Measurements from ENCODE around the gene ADGRF3. TPM values are rescaled to one million over a fixed set of nuclear protein-coding genes. Genes with fewer than 3 reads are reported as not detected.
"Not testable (repeated sequence)": the region's sequence is repeated elsewhere in the genome, so short reads cannot be mapped to it uniquely, and the experiment has no call there.

The ADGRF3 gene
- total RNA-seq, 1 experiment from 2014 or later = not detected

DNA sequence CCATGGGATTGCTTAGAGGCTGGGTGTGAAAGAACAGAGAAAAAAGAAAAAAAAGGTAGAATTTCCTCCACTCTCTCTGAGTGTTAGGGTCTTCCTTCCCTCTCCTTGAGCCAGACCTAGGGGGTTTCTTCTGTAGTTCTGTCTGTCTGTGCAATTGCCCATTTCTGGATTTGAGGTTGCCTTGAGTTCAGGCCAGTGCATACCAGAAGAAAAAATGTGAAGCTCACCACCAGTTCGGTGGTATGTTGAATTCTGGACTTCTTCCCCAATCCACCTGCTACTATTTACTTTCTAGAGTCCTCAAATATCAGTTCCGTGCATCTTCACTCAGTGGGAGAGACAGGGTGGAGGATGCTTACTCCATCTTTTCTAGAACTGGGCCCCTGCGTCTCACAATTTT, 16.0 kb downstream of the ADGRF3 start:
- H3K4me2 ChIP-seq (ENCODE audit: low read length) = peak overlapping the region; percentile 15; the same call in 1 of the 2 replicates
- no peak overlapping the region for H3K27ac ChIP-seq (ENCODE audit: low read depth, low read length)
- CTCF ChIA-PET = interaction anchor here (1.0 to 2.0 kb wide), 4 partner anchors 15 to 137 kb away, joined by 3 to 9 read pairs (median 4); partner anchors contain the start of gene SELENOI
- no peaks in the 10 kb centered on the region for H3K9me2 ChIP-seq (ENCODE audit: insufficient read depth)
- ATAC-seq (no peak), DNase-seq (ENCODE audit: low read depth, low spot score) (no peak)
- BruUV-seq (replicated peaks) = no TSS peak
- H3K9ac ChIP-seq (ENCODE audit: low read length) = no peak overlapping the region
- H3K36me3 ChIP-seq (ENCODE audit: control insufficient read depth in 1 of 2, insufficient read depth in 2 of 2, low read length in 2 of 2) = no peaks in the 10 kb centered on the region
- intact Hi-C loops (cut with micrococcal nuclease) = loop anchor here (2.0 kb wide), 1 partner anchor 96 kb away; no protein-coding TSS in a partner anchor
- peak overlapping the region; percentile 5 for H2AFZ ChIP-seq (ENCODE audit: low read depth, low read length, poor library complexity, severe bottlenecking)
- no peaks in the 10 kb centered on the region for H3K9me3 ChIP-seq (ENCODE audit: control insufficient read depth in 1 of 2, insufficient read depth in 1 of 2, low read depth in 1 of 2, low read length in 2 of 2)
- POLR2A ChIA-PET = no interaction called here
- RAD21 ChIA-PET (ENCODE audit: low non-redundant PET in 1 of 2, low total read pairs in 2 of 2, uncharacterized antibody in 2 of 2, unreplicated experiment in 2 of 2) = interaction anchor here in 1 of 2 experiments (0.6 kb wide), 1 partner anchor 158 kb away, joined by 4 read pairs; no protein-coding TSS in a partner anchor
- H3K27me3 ChIP-seq (ENCODE audit: insufficient read depth, low read length) = no peaks in the 10 kb centered on the region
- H3K4me1 ChIP-seq (ENCODE audit: control insufficient read depth in 1 of 2, insufficient read depth in 2 of 2, low read length in 2 of 2) = peaks cover 4 to 9% of the 10 kb centered on the region in 2 experiments; a peak in 3 of 4 replicates
- no peak for TF ChIP-seq EGR1 (IDR thresholded peaks at IDR 0.05; ENCODE audit: low read depth)
- no peak for TF ChIP-seq ZFX (IDR thresholded peaks at IDR 0.05)
- TF ChIP-seq RAD21 (IDR thresholded peaks at IDR 0.05; ENCODE audit: low read depth) = no peak
- TF ChIP-seq SRF (IDR thresholded peaks at IDR 0.05; ENCODE audit: low read depth) = no peak
- no peak for TF ChIP-seq SIN3A (IDR thresholded peaks at IDR 0.05; ENCODE audit: low read depth)
- TF ChIP-seq, protein P1, sequence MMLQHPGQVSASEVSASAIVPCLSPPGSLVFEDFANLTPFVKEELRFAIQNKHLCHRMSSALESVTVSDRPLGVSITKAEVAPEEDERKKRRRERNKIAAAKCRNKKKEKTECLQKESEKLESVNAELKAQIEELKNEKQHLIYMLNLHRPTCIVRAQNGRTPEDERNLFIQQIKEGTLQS (IDR thresholded peaks at IDR 0.05) = no peak
- no peak for TF ChIP-seq EZH2 (IDR thresholded peaks at IDR 0.05)
- TF ChIP-seq POLR2A (IDR thresholded peaks at IDR 0.05; ENCODE audit: borderline replicate concordance, extremely low read depth, insufficient read depth, insufficient read length) = no peak
- no peak overlapping the region for H3K4me3 ChIP-seq (replicated peaks in 1 of 2; ENCODE audit: low read depth in 1 of 2, low read length in 2 of 2)
- no peaks in the 10 kb centered on the region for H4K20me1 ChIP-seq (ENCODE audit: insufficient read depth)
- H3K79me2 ChIP-seq (ENCODE audit: insufficient read depth, low read length) = no peaks in the 10 kb centered on the region

DNA sequence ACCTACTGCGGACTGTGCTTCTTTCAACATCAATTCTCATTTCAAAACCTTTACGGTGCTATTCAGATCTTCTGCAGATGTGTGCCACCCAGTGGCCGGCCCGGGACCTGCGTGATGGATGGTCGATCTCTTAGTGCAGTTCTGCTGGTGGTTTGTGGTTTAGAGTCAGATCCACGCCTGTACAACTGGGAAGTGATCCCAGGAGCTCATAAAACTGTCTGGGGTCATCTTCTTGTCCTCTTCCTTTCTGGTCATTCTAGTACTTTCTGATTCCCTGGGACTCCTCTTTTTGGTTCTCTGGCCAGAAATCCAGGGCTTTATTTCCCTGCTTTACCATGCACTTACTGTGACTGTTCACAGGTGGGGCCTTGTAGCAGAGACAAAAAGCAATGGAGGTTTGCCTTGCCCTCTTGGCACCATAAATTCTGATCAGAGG, 16.5 kb downstream of the ADGRF3 start:
- Histone ChIP-seq H3K9me2 (ENCODE audit: insufficient read depth) (no peaks in the 10 kb centered on the region), H3K27me3 (ENCODE audit: insufficient read depth, low read length) (no peaks in the 10 kb centered on the region), H3K4me1 (ENCODE audit: control insufficient read depth in 1 of 2, insufficient read depth in 2 of 2, low read length in 2 of 2) (peaks cover 4 to 9% of the 10 kb centered on the region in 2 experiments; a peak in 3 of 4 replicates), H3K4me3 (replicated peaks in 1 of 2; ENCODE audit: low read depth in 1 of 2, low read length in 2 of 2) (no peak overlapping the region), H3K9me3 (ENCODE audit: control insufficient read depth in 1 of 2, insufficient read depth in 1 of 2, low read depth in 1 of 2, low read length in 2 of 2) (no peaks in the 10 kb centered on the region), H4K20me1 (ENCODE audit: insufficient read depth) (no peaks in the 10 kb centered on the region), H2AFZ (ENCODE audit: low read depth, low read length, poor library complexity, severe bottlenecking) (peak overlapping the region; percentile 5), H3K36me3 (ENCODE audit: control insufficient read depth in 1 of 2, insufficient read depth in 2 of 2, low read length in 2 of 2) (no peaks in the 10 kb centered on the region), H3K9ac (ENCODE audit: low read length) (no peak overlapping the region), H3K27ac (ENCODE audit: low read depth, low read length) (no peak overlapping the region), H3K79me2 (ENCODE audit: insufficient read depth, low read length) (no peaks in the 10 kb centered on the region), H3K4me2 (ENCODE audit: low read length) (peak overlapping the region; percentile 15)
- ATAC-seq = peak; percentile 99
- ChIA-PET CTCF (interaction anchor here (1.0 to 2.0 kb wide), 4 partner anchors 16 to 137 kb away, joined by 3 to 9 read pairs (median 4); partner anchors contain the start of gene SELENOI), POLR2A (no interaction called here), RAD21 (ENCODE audit: low non-redundant PET in 1 of 2, low total read pairs in 2 of 2, uncharacterized antibody in 2 of 2, unreplicated experiment in 2 of 2) (no interaction called here)
- TF ChIP-seq RAD21 (IDR thresholded peaks at IDR 0.05; ENCODE audit: low read depth) (peak; percentile 85), ZFX (IDR thresholded peaks at IDR 0.05) (no peak), POLR2A (IDR thresholded peaks at IDR 0.05; ENCODE audit: borderline replicate concordance, extremely low read depth, insufficient read depth, insufficient read length) (no peak), EZH2phosphoT487 (IDR thresholded peaks at IDR 0.05; ENCODE audit: borderline replicate concordance) (no peak), EZH2 (IDR thresholded peaks at IDR 0.05) (no peak)
- TF ChIP-seq, protein P1 (IDR thresholded peaks at IDR 0.05) = no peak
- TF ChIP-seq, protein P2, sequence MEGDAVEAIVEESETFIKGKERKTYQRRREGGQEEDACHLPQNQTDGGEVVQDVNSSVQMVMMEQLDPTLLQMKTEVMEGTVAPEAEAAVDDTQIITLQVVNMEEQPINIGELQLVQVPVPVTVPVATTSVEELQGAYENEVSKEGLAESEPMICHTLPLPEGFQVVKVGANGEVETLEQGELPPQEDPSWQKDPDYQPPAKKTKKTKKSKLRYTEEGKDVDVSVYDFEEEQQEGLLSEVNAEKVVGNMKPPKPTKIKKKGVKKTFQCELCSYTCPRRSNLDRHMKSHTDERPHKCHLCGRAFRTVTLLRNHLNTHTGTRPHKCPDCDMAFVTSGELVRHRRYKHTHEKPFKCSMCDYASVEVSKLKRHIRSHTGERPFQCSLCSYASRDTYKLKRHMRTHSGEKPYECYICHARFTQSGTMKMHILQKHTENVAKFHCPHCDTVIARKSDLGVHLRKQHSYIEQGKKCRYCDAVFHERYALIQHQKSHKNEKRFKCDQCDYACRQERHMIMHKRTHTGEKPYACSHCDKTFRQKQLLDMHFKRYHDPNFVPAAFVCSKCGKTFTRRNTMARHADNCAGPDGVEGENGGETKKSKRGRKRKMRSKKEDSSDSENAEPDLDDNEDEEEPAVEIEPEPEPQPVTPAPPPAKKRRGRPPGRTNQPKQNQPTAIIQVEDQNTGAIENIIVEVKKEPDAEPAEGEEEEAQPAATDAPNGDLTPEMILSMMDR (IDR thresholded peaks at IDR 0.05 in 2 of 3, conservative IDR thresholded peaks at IDR 0.05 in 1 of 3; ENCODE audit: borderline replicate concordance in 1 of 3, insufficient read depth in 1 of 3, low read depth in 2 of 3, low read length in 2 of 3) = peak; percentile 86 to 93 (median 88)
- BruUV-seq (replicated peaks) = no TSS peak
- intact Hi-C loops (cut with micrococcal nuclease) = loop anchor here (2.0 kb wide), 1 partner anchor 95 kb away; no protein-coding TSS in a partner anchor
- DNase-seq (ENCODE audit: low read depth, low spot score) = peak; percentile 59

DNA sequence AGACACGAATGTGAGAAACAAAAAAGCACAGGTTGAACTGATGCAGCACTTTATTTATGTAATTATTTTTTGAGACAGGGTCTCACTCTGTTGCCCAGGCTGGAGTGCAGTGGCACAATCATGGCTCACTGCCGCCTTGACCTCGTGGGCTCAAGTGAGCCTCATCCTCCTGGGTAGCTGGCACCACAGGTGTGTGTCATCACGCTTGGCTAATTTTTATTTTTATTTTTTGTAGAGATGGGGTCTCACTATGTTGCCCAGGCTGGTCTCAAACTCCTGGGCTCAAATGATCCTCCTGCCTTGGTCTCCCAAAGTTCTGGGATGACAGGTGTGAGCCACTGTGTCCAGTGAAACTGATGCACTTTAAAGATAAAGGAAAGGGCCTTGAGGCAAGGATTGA, 17.5 kb downstream of the ADGRF3 start:
- H4K20me1 ChIP-seq (ENCODE audit: insufficient read depth); ATAC-seq; H3K27me3 ChIP-seq (ENCODE audit: insufficient read depth, low read length); H3K79me2 ChIP-seq (ENCODE audit: insufficient read depth, low read length); H3K9me2 ChIP-seq (ENCODE audit: insufficient read depth); H3K9ac ChIP-seq (ENCODE audit: low read length); H3K9me3 ChIP-seq (ENCODE audit: control insufficient read depth in 1 of 2, insufficient read depth in 1 of 2, low read depth in 1 of 2, low read length in 2 of 2); CTCF ChIA-PET; H3K4me3 ChIP-seq (replicated peaks in 1 of 2; ENCODE audit: low read depth in 1 of 2, low read length in 2 of 2); BruUV-seq (replicated peaks); DNase-seq (ENCODE audit: low read depth, low spot score); H3K27ac ChIP-seq (ENCODE audit: low read depth, low read length); POLR2A ChIA-PET; H3K4me2 ChIP-seq (ENCODE audit: low read length); H3K4me1 ChIP-seq (ENCODE audit: control insufficient read depth in 1 of 2, insufficient read depth in 2 of 2, low read length in 2 of 2); H2AFZ ChIP-seq (ENCODE audit: low read depth, low read length, poor library complexity, severe bottlenecking); RAD21 ChIA-PET (ENCODE audit: low non-redundant PET in 1 of 2, low total read pairs in 2 of 2, uncharacterized antibody in 2 of 2, unreplicated experiment in 2 of 2); H3K36me3 ChIP-seq (ENCODE audit: control insufficient read depth in 1 of 2, insufficient read depth in 2 of 2, low read length in 2 of 2): not testable (repeated sequence)
- intact Hi-C loops (cut with micrococcal nuclease) = loop anchor here (5.0 kb wide), 1 partner anchor 377 kb away; no protein-coding TSS in a partner anchor
